A673 (cell line): Measurements from ENCODE around the gene MBNL2. TPM values are rescaled to one million over a fixed set of nuclear protein-coding genes. Genes with fewer than 3 reads are reported as not detected.

ENCODE experiments used
- BruUV-seq: library from RNA; stranded (reverse); fragments of 400-500 nt; replicated peaks from 2 replicates; lab custom pipeline; 2021; lab: Mats Ljungman, UMichigan
- CTCF ChIA-PET: fragments of 300-600 bp; sonication (Branson Sonifier 250); formaldehyde crosslinking; loops from one replicate; lab custom pipeline; 2022; ENCODE audit warnings: antibody characterized with exemption; lab: Charles Lee
- POLR2A ChIA-PET: fragments of 300-600 bp; sonication (Branson Sonifier 250); formaldehyde crosslinking; loops from one replicate; lab custom pipeline; 2022; ENCODE audit warnings: antibody characterized with exemption; ENCODE audit not compliant: low non-redundant PET; lab: Charles Lee
- DNase-seq: peaks from one replicate; pipeline ENCODE4 v3.0.0-alpha.2; 2015; ENCODE audit warnings: low spot score
- H3K27ac ChIP-seq: fragments of 200-600 bp; sonication (generic); 2 replicates; pipeline ENCODE4 v1.5.1; 2016; ENCODE audit warnings: mixed run types, low read depth, mild to moderate bottlenecking, mixed read lengths, antibody characterized with exemption, low read length; ENCODE audit not compliant: poor library complexity, severe bottlenecking
- H3K27me3 ChIP-seq: fragments of 200-600 bp; sonication (generic); replicated peaks from 2 replicates; pipeline ENCODE4 v1.6.1; 2017; ENCODE audit warnings: mixed run types, low read depth, mild to moderate bottlenecking, mixed read lengths, antibody characterized with exemption, low read length; ENCODE audit not compliant: insufficient read depth, poor library complexity
- H3K36me3 ChIP-seq: fragments of 200-600 bp; sonication (generic); 2 replicates; pipeline ENCODE4 v1.6.1; 2016; ENCODE audit warnings: mixed run types, mild to moderate bottlenecking, mixed read lengths, antibody characterized with exemption, low read length; ENCODE audit not compliant: insufficient read depth, poor library complexity, severe bottlenecking
- H3K4me1 ChIP-seq: fragments of 200-600 bp; sonication (generic); 2 replicates; pipeline ENCODE4 v1.6.1; 2017; ENCODE audit warnings: mixed run types, mild to moderate bottlenecking, mixed read lengths, antibody characterized with exemption, low read length; ENCODE audit not compliant: insufficient read depth, poor library complexity, severe bottlenecking
- H3K4me3 ChIP-seq: fragments of 200-600 bp; sonication (generic); 2 replicates; pipeline ENCODE4 v1.5.1; 2016; ENCODE audit warnings: low read depth, mixed run types, mild to moderate bottlenecking, mixed read lengths, low read length; ENCODE audit not compliant: poor library complexity, severe bottlenecking
- H3K9me3 ChIP-seq: fragments of 200-600 bp; sonication (generic); 2 replicates; pipeline ENCODE4 v1.6.1; 2016; ENCODE audit warnings: mixed run types, low read depth, mild to moderate bottlenecking, mixed read lengths, antibody characterized with exemption, low read length; ENCODE audit not compliant: poor library complexity, severe bottlenecking
- EZH2 ChIP-seq: fragments of 200-600 bp; sonication (generic); IDR thresholded peaks from 2 replicates; pipeline ENCODE4 v1.6.1; 2017; ENCODE audit warnings: borderline replicate concordance, low read depth, mild to moderate bottlenecking, mixed read lengths, antibody characterized with exemption, low read length; ENCODE audit not compliant: poor library complexity, severe bottlenecking
- intact Hi-C: fragments of 100-400 bp; cut with micrococcal nuclease; formaldehyde crosslinking; loops from one replicate; pipeline ENCODE4 v1.10.0; 2022; ENCODE audit not compliant: unreplicated experiment
- total RNA-seq: library from RNA; stranded (reverse); gene quantifications from 2 replicates; pipeline ENCODE4 v1.2.3, GENCODE V29; 2021
- TF ChIP-seq, protein P1 (sequence below): fragments of 300-800, 200-600 bp; sonication (generic); conservative IDR thresholded peaks from 2 replicates; pipeline ENCODE4 v1.5.1; 2017; ENCODE audit warnings: low read depth, mild to moderate bottlenecking, antibody characterized with exemption, low read length, moderate library complexity, mixed read lengths

Gene MBNL2
- total RNA-seq, 1 experiment from 2014 or later, result 12.0 TPM

DNA sequence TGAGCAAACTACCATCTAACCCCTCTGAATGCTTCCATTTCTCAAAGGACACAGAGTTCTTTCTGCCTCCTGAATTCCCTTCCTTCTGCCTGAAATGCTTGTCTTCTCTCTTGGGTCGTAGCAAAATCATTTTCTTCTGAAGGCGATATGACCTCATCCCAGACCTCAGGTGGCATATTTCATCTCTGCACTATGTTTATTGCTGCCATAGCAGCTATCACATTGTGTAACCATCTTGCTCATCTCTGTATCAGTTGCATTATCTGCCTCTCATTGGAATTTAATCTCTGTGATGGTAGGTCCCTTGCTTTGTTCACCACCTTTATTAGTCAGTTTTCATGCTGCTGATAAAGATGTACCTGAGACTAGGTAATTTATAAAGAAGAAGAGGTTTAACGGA, 179.3 kb downstream of the MBNL2 start:
- intact Hi-C loops, result no loop called here
- H3K4me1 ChIP-seq, result no peaks in the 10 kb centered on the region

GRCh38 chr13:97403893-97404750, 182.0 kb downstream of the MBNL2 start:
- CTCF ChIA-PET, result no interaction called here
- Histone ChIP-seq H3K27ac (no peak overlapping the region), H3K4me3 (no peak overlapping the region), H3K27me3 (no peaks in the 10 kb centered on the region), H3K4me1 (no peaks in the 10 kb centered on the region), H3K9me3 (no peaks in the 10 kb centered on the region), H3K36me3 (no peaks in the 10 kb centered on the region)
- no TSS peak for BruUV-seq
- no peak for DNase-seq
- POLR2A ChIA-PET, result no interaction called here
- TF ChIP-seq, protein P1, sequence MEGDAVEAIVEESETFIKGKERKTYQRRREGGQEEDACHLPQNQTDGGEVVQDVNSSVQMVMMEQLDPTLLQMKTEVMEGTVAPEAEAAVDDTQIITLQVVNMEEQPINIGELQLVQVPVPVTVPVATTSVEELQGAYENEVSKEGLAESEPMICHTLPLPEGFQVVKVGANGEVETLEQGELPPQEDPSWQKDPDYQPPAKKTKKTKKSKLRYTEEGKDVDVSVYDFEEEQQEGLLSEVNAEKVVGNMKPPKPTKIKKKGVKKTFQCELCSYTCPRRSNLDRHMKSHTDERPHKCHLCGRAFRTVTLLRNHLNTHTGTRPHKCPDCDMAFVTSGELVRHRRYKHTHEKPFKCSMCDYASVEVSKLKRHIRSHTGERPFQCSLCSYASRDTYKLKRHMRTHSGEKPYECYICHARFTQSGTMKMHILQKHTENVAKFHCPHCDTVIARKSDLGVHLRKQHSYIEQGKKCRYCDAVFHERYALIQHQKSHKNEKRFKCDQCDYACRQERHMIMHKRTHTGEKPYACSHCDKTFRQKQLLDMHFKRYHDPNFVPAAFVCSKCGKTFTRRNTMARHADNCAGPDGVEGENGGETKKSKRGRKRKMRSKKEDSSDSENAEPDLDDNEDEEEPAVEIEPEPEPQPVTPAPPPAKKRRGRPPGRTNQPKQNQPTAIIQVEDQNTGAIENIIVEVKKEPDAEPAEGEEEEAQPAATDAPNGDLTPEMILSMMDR, result no peak
- TF ChIP-seq EZH2, result no peak
- intact Hi-C loops, result no loop called here

More for the DNA sequence above, 179.3 kb downstream of the MBNL2 start:
- CTCF ChIA-PET, result no interaction called here
- H3K27ac ChIP-seq, result no peak overlapping the region
- POLR2A ChIA-PET, result no interaction called here
- H3K9me3 ChIP-seq, result no peaks in the 10 kb centered on the region
- BruUV-seq, result no TSS peak
- no peaks in the 10 kb centered on the region for H3K27me3 ChIP-seq
- DNase-seq, result no peak
- no peak overlapping the region for H3K4me3 ChIP-seq
- TF ChIP-seq, protein P1, result no peak
- TF ChIP-seq EZH2, result no peak
- H3K36me3 ChIP-seq, result no peaks in the 10 kb centered on the region

DNA sequence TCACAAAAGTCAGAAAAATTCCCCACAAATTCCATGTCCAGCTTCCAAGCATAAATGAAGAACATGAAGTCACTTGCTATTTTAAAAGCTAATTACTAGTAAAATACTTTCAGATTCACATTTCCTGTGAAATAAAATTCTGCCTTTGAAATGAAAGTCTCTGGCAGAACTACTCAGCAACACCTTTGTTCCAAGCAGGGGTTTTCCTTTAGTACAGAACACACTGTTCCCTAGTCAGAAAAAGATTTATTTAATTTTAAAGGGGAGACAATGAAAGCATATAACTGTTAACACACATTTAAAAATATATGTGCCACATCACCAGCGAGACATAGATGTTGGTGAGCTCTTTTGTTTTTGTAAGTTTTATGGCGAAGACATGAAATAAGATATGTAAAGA, 185.4 kb downstream of the MBNL2 start:
- POLR2A ChIA-PET, result interaction anchor here (0.8 kb wide), 1 partner anchor 1114 kb away, joined by 4 read pairs; no protein-coding TSS in a partner anchor
- no TSS peak for BruUV-seq
- peaks cover 5% of the 10 kb centered on the region for H3K27me3 ChIP-seq
- H3K4me1 ChIP-seq, result no peaks in the 10 kb centered on the region
- intact Hi-C loops, result no loop called here
- no peak for TF ChIP-seq EZH2
- TF ChIP-seq, protein P1, result no peak
- CTCF ChIA-PET, result no interaction called here
- no peak for DNase-seq
- H3K4me3 ChIP-seq, result no peak overlapping the region
- no peaks in the 10 kb centered on the region for H3K9me3 ChIP-seq
- H3K36me3 ChIP-seq, result no peaks in the 10 kb centered on the region
- H3K27ac ChIP-seq, result no peak overlapping the region
